GM19468 (cell line): Measurements from ENCODE around the gene ADAM15.

Experiments used
- ATAC-seq: cut with Tn5 transposase; IDR thresholded peaks from one replicate; pipeline ENCODE4 v1.9.1; 2021; ENCODE audit warnings: mild to moderate bottlenecking, moderate library complexity, moderate number of reproducible peaks; ENCODE audit not compliant: unreplicated experiment; ENCODE audit errors: extremely low read depth

The ADAM15 gene

GRCh38 chr1:155070158-155070621 is 19.1 kb downstream of the ADAM15 start:
- ATAC-seq, result no peak

- ATAC-seq, result no peak
These were observed 19.8 kb downstream of the ADAM15 start for GRCh38 chr1:155070721-155071569.

GRCh38 chr1:155071701-155072100 is 20.6 kb downstream of the ADAM15 start:
- ATAC-seq, result no peak

- ATAC-seq, result no peak
These were observed 21.6 kb downstream of the ADAM15 start for GRCh38 chr1:155072531-155073289.

- no peak for ATAC-seq
These were observed 22.5 kb downstream of the ADAM15 start for GRCh38 chr1:155073377-155074242.

GRCh38 chr1:155075535-155075934 is 24.4 kb downstream of the ADAM15 start:
- no peak for ATAC-seq

- ATAC-seq, result no peak
These were observed 25.3 kb downstream of the ADAM15 start for GRCh38 chr1:155076371-155076770.

GRCh38 chr1:155077346-155077745 is 26.2 kb downstream of the ADAM15 start:
- no peak for ATAC-seq

- no peak for ATAC-seq
These were observed 26.8 kb downstream of the ADAM15 start for GRCh38 chr1:155077758-155078445.

GRCh38 chr1:155078469-155079209 is 27.5 kb downstream of the ADAM15 start, which contains the start of gene EFNA3:
Gene EFNA3 (plus strand): TSS chr1:155078837. CDS start chr1:155078942, 105 bp downstream.
- no peak for ATAC-seq

GRCh38 chr1:155079210-155079486 is 28.0 kb downstream of the ADAM15 start:
- no peak for ATAC-seq

- ATAC-seq, result no peak
These were observed 28.6 kb downstream of the ADAM15 start for GRCh38 chr1:155079487-155080311.

- no peak for ATAC-seq
These were observed 29.5 kb downstream of the ADAM15 start for GRCh38 chr1:155080312-155081228.

GRCh38 chr1:155081472-155082300 is 30.6 kb downstream of the ADAM15 start:
- ATAC-seq, result no peak

- ATAC-seq, result no peak
These were observed 31.4 kb downstream of the ADAM15 start for GRCh38 chr1:155082301-155083051.

GRCh38 chr1:155083052-155083541 is 32.0 kb downstream of the ADAM15 start:
- no peak for ATAC-seq
